Spleen (tissue), 7 donors: ENCODE data around the gene IGFBP7.

Experiments
- POLR2AphosphoS5 ChIP-seq, 3 donors: sonication (generic); formaldehyde crosslinking; IDR thresholded peaks; one replicate each; pipeline ENCODE4 v1.5.1; 2017; ENCODE audit warnings: antibody characterized with exemption in 3 of 3
- TF ChIP-seq, protein P1 (sequence below), 11 experiments: fragments of 200-600 bp in 7 of 11; fragments of 450-650 bp in 4 of 11; sonication (generic) in 4 of 11; IDR thresholded peaks in 8 of 11; conservative IDR thresholded peaks in 3 of 11; 1 replicate in 7 of 11; 2 replicates in 4 of 11; pipeline versions ENCODE4 v1.4.0 to v1.8.0; 2016 to 2021; ENCODE audit warnings: antibody characterized with exemption in 11 of 11, inconsistent platforms in 4 of 11, mild to moderate bottlenecking in 1 of 11
- donor health status: DM: no; HTN: no; CAD: no; lungs with moderate emphysema.
- donor health status: DM: no; HTN: no; CAD: no.
- donor health status: DM: no; HTN: no; CAD: no.

DNA sequence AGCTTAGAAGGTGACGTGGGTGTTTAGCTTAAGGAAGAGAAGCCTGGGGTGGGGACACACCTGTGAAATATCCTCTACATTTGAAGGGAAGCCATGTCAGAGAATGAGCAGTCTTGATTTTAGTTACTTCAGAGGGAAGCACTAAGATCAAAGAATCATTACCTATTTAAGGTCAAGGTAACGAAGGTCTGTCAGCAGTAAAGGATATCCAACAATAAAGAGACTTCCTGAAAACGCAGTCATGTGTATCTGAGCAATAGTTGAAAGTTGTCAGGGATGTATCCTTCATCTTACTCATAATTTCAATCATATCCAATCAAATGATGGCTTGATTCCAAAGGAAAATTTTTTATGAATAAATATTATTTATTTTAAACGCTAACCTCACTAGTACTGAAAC, 33.5 kb downstream of the IGFBP7 start:
- TF ChIP-seq, protein P1, sequence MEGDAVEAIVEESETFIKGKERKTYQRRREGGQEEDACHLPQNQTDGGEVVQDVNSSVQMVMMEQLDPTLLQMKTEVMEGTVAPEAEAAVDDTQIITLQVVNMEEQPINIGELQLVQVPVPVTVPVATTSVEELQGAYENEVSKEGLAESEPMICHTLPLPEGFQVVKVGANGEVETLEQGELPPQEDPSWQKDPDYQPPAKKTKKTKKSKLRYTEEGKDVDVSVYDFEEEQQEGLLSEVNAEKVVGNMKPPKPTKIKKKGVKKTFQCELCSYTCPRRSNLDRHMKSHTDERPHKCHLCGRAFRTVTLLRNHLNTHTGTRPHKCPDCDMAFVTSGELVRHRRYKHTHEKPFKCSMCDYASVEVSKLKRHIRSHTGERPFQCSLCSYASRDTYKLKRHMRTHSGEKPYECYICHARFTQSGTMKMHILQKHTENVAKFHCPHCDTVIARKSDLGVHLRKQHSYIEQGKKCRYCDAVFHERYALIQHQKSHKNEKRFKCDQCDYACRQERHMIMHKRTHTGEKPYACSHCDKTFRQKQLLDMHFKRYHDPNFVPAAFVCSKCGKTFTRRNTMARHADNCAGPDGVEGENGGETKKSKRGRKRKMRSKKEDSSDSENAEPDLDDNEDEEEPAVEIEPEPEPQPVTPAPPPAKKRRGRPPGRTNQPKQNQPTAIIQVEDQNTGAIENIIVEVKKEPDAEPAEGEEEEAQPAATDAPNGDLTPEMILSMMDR (IDR thresholded peaks at IDR 0.05 in 8 of 11, conservative IDR thresholded peaks at IDR 0.05 in 3 of 11): no peak
- TF ChIP-seq POLR2AphosphoS5 (IDR thresholded peaks at IDR 0.05): no peak
